Activated T-cell treated with anti-CD3 and anti-CD28 coated beads, Interleukin-2, amount 50 U/mL, for 72 hours (primary cell): ENCODE measurements around the gene PITRM1. TPM values are rescaled to one million over a fixed set of nuclear protein-coding genes. Genes with fewer than 3 reads are reported as not detected.
"Not testable (repeated sequence)": the region's sequence is repeated elsewhere in the genome, so short reads cannot be mapped to it uniquely, and the experiment has no call there.

Experiments used
- ATAC-seq, 2 donors: fragments of 150-1000 bp; cut with Tn5 transposase; replicated peaks in 1 of 2; 2 replicates each; pipeline ENCODE4 v1.10.0; 2021; ENCODE audit warnings: moderate library complexity in 2 of 2, mild to moderate bottlenecking in 1 of 2
- DNase-seq, 2 donors: peaks; one replicate each; pipeline ENCODE4 v3.0.0; 2021 to 2022; ENCODE audit warnings: mixed read lengths in 1 of 2
- H3K27ac Mint-ChIP-seq: one replicate; pipeline ENCODE4 v1.8.0; 2022; ENCODE audit warnings: mild to moderate bottlenecking, moderate library complexity, mixed read lengths
- H3K27me3 Mint-ChIP-seq: one replicate; pipeline ENCODE4 v1.8.0; 2022; ENCODE audit warnings: low read depth, mixed read lengths
- H3K36me3 Mint-ChIP-seq, 2 donors: one replicate each; pipeline ENCODE4 v1.8.0; 2022; ENCODE audit warnings: mixed read lengths in 2 of 2, mild to moderate bottlenecking in 1 of 2; ENCODE audit not compliant: insufficient read depth in 2 of 2
- H3K4me1 Mint-ChIP-seq: one replicate; pipeline ENCODE4 v1.8.0; 2022; ENCODE audit warnings: low read depth, mixed read lengths
- H3K4me3 Mint-ChIP-seq, 2 donors: one replicate each; pipeline ENCODE4 v1.8.0; 2022; ENCODE audit warnings: mild to moderate bottlenecking in 2 of 2, mixed read lengths in 2 of 2, moderate library complexity in 2 of 2
- H3K9me3 Mint-ChIP-seq, 2 donors: one replicate each; pipeline ENCODE4 v1.8.0; 2022; ENCODE audit warnings: mixed read lengths in 2 of 2
- total RNA-seq, 2 donors: library from RNA; stranded (reverse); gene quantifications; one replicate each; pipeline ENCODE4 v1.2.3, GENCODE V29; 2022

The PITRM1 gene
- total RNA-seq, 2 donors from 2014 or later, result 76.7 to 79.9 TPM

GRCh38 chr10:3110782-3111620 is 61.6 kb downstream of the PITRM1 start:
- Mint-ChIP-seq H3K4me3 (no peak overlapping the region), H3K27me3 (no peaks in the 10 kb centered on the region), H3K9me3 (no peaks in the 10 kb centered on the region), H3K36me3 (peaks cover 14 to 43% of the 10 kb centered on the region in 2 donors), H3K27ac (no peak overlapping the region), H3K4me1 (no peaks in the 10 kb centered on the region)
- DNase-seq (no peak), ATAC-seq (no peak)

DNA sequence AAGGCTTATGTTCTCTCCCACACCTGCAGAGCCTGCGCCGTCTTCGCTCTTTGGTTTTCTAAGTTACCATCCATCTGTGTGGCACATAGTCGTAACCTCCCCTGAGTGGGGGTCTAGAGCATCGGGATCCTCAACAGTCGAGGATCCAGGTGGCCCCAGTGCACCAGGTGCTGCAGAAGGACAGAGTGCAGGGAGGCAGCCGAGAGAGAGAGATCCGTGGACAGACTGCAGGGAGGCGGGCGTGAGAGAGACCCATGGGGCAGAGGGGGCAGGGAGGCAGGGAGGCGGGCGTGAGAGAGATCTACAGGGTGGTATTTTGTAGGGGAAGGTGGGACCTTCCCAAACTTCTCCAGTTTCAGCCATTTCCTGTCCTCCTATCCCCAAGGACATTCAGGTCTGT is 62.9 kb downstream of the PITRM1 start:
- Mint-ChIP-seq H3K4me3 (no peak overlapping the region), H3K4me1 (no peaks in the 10 kb centered on the region), H3K27me3 (no peaks in the 10 kb centered on the region), H3K9me3 (no peaks in the 10 kb centered on the region), H3K27ac (no peak overlapping the region), H3K36me3 (peaks cover 11 to 33% of the 10 kb centered on the region in 2 donors)
- DNase-seq, result no peak
- ATAC-seq, result no peak

- Mint-ChIP-seq H3K36me3 (peaks cover 13 to 34% of the 10 kb centered on the region in 2 donors), H3K9me3 (no peaks in the 10 kb centered on the region), H3K4me1 (no peaks in the 10 kb centered on the region), H3K4me3 (no peak overlapping the region), H3K27ac (no peak overlapping the region), H3K27me3 (no peaks in the 10 kb centered on the region)
- no peak for DNase-seq
- no peak for ATAC-seq
Observed at GRCh38 chr10:3109196-3109595, 63.4 kb downstream of the PITRM1 start.

DNA sequence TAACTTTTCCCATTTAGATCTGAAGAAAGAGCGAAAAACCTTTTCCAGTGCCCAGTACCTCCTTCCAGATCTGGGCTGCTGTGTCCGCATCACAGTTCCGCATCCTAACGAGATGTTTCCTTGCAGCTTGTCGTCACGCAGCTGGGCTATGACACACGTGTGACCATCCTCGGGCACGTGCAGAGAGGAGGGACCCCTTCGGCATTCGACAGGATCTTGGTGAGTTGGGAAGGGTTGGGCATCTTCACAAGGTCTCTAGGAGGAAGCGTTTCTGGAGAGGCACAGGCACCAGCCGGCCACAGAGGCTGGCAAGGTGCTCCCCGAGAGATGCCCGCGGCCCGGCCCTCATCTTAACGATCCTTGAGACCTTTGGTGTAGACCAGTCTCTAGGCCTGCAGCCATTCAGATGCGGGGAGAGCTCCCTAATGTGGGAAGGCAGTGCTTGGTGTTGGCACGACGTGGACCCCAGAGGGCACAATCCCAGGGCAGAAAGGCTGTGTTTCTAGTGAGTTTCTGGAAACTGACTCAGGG is 63.9 kb downstream of the PITRM1 start:
- Mint-ChIP-seq H3K27me3 (no peaks in the 10 kb centered on the region), H3K4me1 (no peaks in the 10 kb centered on the region), H3K36me3 (peaks cover 13 to 37% of the 10 kb centered on the region in 2 donors), H3K4me3 (no peak overlapping the region), H3K27ac (no peak overlapping the region), H3K9me3 (no peaks in the 10 kb centered on the region)
- ATAC-seq (no peak), DNase-seq (no peak)

- Mint-ChIP-seq H3K36me3 (peaks cover 13 to 41% of the 10 kb centered on the region in 2 donors), H3K27me3 (no peaks in the 10 kb centered on the region), H3K4me1 (no peaks in the 10 kb centered on the region), H3K9me3 (no peaks in the 10 kb centered on the region), H3K4me3 (no peak overlapping the region), H3K27ac (no peak overlapping the region)
- DNase-seq (no peak), ATAC-seq (no peak)
Observed at GRCh38 chr10:3108033-3108432, 64.5 kb downstream of the PITRM1 start.

GRCh38 chr10:3107426-3107961 is 65.1 kb downstream of the PITRM1 start:
- no peaks in the 10 kb centered on the region for H3K9me3 Mint-ChIP-seq
- H3K36me3 Mint-ChIP-seq, result peaks cover 13 to 44% of the 10 kb centered on the region in 2 donors
- ATAC-seq (no peak), DNase-seq (no peak)
- no peak overlapping the region for H3K4me3 Mint-ChIP-seq
- no peaks in the 10 kb centered on the region for H3K4me1 Mint-ChIP-seq
- H3K27ac Mint-ChIP-seq, result no peak overlapping the region
- no peaks in the 10 kb centered on the region for H3K27me3 Mint-ChIP-seq

DNA sequence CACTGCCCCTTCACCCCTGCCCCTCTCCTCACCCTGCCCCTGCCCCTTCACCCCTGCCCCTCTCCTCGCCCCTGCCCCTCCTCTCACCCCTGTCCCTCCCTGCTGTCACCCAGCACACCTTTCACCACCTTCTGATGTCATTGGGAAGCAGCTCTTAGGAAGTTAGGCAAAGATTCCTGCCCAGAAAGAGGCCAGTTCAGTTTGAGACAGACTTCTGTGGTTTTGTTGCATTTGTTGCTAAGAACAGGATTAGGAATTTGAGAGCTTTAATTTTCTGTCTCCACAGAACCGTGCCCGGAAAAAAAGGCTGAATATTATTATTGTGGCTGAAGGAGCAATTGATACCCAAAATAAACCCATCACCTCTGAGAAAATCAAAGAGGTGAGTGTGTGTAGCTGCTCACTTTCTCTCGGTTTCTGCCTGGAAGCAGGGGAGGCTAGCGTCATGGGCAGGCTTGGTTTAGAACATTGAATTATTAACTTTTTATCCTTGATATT is 65.6 kb downstream of the PITRM1 start:
- Mint-ChIP-seq H3K27me3 (no peaks in the 10 kb centered on the region), H3K4me3 (no peak overlapping the region), H3K27ac (no peak overlapping the region), H3K9me3 (no peaks in the 10 kb centered on the region), H3K4me1 (no peaks in the 10 kb centered on the region), H3K36me3 (peaks cover 13 to 44% of the 10 kb centered on the region in 2 donors)
- ATAC-seq (no peak), DNase-seq (no peak)

GRCh38 chr10:3106328-3106727 is 66.3 kb downstream of the PITRM1 start:
- ATAC-seq, DNase-seq, H3K9me3 Mint-ChIP-seq, H3K27ac Mint-ChIP-seq, H3K4me1 Mint-ChIP-seq, H3K27me3 Mint-ChIP-seq, H3K4me3 Mint-ChIP-seq: not testable (repeated sequence)
- peaks cover 16 to 44% of the 10 kb centered on the region in 2 donors for H3K36me3 Mint-ChIP-seq

DNA sequence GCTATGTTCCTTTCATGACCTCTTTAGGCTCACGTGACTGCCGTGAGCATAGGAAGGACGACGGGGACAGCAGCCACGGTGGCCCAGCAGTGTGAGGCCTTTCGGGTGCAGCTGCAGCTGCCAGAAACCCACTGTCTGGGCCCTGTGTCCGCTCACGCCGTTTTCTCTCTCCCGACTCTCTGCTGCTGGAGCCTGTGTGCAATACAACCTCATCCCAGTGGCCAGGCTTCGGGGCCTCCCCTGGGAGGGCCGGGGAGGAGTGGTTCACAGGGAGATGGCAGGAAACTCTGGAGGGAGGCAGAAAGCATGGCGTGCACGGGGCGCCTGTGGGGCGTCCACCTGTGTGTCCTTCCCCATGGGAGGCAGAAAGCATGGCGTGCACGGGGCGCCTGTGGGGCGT is 66.7 kb downstream of the PITRM1 start:
- H3K9me3 Mint-ChIP-seq, result no peaks in the 10 kb centered on the region
- no peaks in the 10 kb centered on the region for H3K4me1 Mint-ChIP-seq
- no peak overlapping the region for H3K27ac Mint-ChIP-seq
- H3K36me3 Mint-ChIP-seq, result peaks cover 13 to 43% of the 10 kb centered on the region in 2 donors
- no peak for ATAC-seq
- H3K4me3 Mint-ChIP-seq, result no peak overlapping the region
- DNase-seq, result no peak
- H3K27me3 Mint-ChIP-seq, result no peaks in the 10 kb centered on the region

DNA sequence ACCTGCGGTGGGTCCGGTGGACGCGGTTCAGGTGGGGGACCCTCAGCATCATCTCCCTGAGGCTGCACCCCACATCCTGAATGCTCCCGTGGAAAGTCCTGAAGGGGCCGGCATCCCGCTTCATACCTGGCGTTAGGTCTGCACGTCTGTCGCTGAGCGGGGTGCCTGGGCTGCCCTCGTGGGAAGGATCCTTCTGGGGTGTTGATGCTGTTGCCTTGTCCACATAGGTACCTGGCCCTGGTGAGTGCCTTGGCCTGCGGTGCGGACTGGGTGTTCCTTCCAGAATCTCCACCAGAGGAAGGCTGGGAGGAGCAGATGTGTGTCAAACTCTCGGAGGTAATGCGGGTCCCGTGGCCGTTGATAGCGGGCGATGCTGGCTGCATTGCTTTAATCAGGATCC is 67.4 kb downstream of the PITRM1 start:
- Mint-ChIP-seq H3K27ac (no peak overlapping the region), H3K4me1 (no peaks in the 10 kb centered on the region), H3K27me3 (no peaks in the 10 kb centered on the region), H3K4me3 (no peak overlapping the region), H3K36me3 (peaks cover 8 to 42% of the 10 kb centered on the region in 2 donors), H3K9me3 (no peaks in the 10 kb centered on the region)
- DNase-seq (no peak), ATAC-seq (no peak)

DNA sequence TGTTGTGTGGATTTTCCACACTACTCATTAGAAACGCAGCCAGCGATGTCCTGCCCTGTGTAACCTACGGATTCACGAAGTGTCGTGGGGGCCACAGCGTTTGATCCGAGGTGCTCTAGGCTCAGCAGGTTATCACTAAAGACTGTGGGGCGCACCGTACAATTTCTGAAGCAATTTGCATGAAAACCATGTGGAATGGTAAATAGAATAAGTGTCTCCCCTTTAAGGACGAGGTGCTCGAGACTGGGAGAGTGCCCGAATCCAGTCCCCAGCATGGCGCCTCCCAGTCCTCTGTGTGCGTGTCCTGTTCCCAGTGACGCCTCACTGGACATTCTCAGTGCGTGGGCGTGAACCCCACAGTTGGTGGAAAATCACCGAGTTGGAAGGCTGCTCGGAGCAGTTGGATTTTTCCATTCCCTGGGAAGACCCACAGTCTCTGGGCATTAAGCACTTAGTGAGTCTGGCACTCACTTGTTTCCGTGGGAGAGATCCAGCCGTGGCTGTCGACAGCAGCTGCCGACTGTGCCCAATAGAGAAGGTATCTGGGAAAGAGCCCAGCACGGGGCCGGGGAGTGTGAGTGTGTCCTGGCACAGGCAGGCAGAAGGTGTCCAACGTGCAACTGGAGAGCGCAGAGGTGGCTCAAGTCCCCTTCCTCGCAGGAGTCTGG is 68.2 kb downstream of the PITRM1 start:
- no peak overlapping the region for H3K4me3 Mint-ChIP-seq
- DNase-seq, result no peak
- no peaks in the 10 kb centered on the region for H3K4me1 Mint-ChIP-seq
- H3K36me3 Mint-ChIP-seq, result peaks cover 10 to 45% of the 10 kb centered on the region in 2 donors
- no peak overlapping the region for H3K27ac Mint-ChIP-seq
- no peaks in the 10 kb centered on the region for H3K9me3 Mint-ChIP-seq
- ATAC-seq, result no peak
- H3K27me3 Mint-ChIP-seq, result no peaks in the 10 kb centered on the region

GRCh38 chr10:3103646-3104045 is 68.9 kb downstream of the PITRM1 start:
- Mint-ChIP-seq H3K9me3 (no peaks in the 10 kb centered on the region), H3K4me1 (no peaks in the 10 kb centered on the region), H3K27me3 (no peaks in the 10 kb centered on the region), H3K4me3 (no peak overlapping the region), H3K27ac (no peak overlapping the region), H3K36me3 (peaks cover 10 to 41% of the 10 kb centered on the region in 2 donors)
- no peak for DNase-seq
- ATAC-seq, result no peak
